ENCODE measurements around the gene CCDC122. TPM values are rescaled to one million over a fixed set of nuclear protein-coding genes. Genes with fewer than 3 reads are reported as not detected.

Gene CCDC122
- total and polyA plus RNA-seq, 2 of the 8 experiments (the other 6 are each of a cell fraction or from before 2014, with no cell fraction given) = 2.9 to 5.8 TPM

- TF ChIP-seq ATF2 (IDR thresholded peaks at IDR 0.05; ENCODE audit: low read length) (no peak), USF2 (IDR thresholded peaks at IDR 0.05; ENCODE audit: low read length) (no peak), EP300 (IDR thresholded peaks at IDR 0.05; ENCODE audit: borderline replicate concordance in 1 of 2, low read depth in 2 of 2, low read length in 2 of 2) (no peak), JUND (IDR thresholded peaks at IDR 0.05; ENCODE audit: low read length) (no peak), MAFK (IDR thresholded peaks at IDR 0.05; ENCODE audit: low read depth, low read length) (no peak), FOSL1 (IDR thresholded peaks at IDR 0.05; ENCODE audit: insufficient read depth, low read depth, low read length) (no peak), SUZ12 (IDR thresholded peaks at IDR 0.05; ENCODE audit: low read length) (no peak), BRCA1 (IDR thresholded peaks at IDR 0.05; ENCODE audit: low read depth, low read length) (no peak), CBX8 (IDR thresholded peaks at IDR 0.05; ENCODE audit: borderline replicate concordance, low read depth, low read length) (no peak), RAD21 (IDR thresholded peaks at IDR 0.05 in 1 of 2, conservative IDR thresholded peaks at IDR 0.05 in 1 of 2; ENCODE audit: low read depth in 2 of 2, low read length in 2 of 2) (no peak; a peak in 1 of 4 replicates), POLR2AphosphoS5 (IDR thresholded peaks at IDR 0.05; ENCODE audit: low read depth, low read length) (no peak), CHD2 (IDR thresholded peaks at IDR 0.05; ENCODE audit: low read length) (no peak), CEBPB (IDR thresholded peaks at IDR 0.05; ENCODE audit: low read depth, low read length) (no peak), SP2 (IDR thresholded peaks at IDR 0.05; ENCODE audit: low read length) (no peak), GABPA (IDR thresholded peaks at IDR 0.05; ENCODE audit: borderline replicate concordance, insufficient read depth, low read length) (no peak), KDM1A (IDR thresholded peaks at IDR 0.05; ENCODE audit: borderline replicate concordance, low read length) (no peak), CREB1 (IDR thresholded peaks at IDR 0.05) (no peak), CHD1 (IDR thresholded peaks at IDR 0.05; ENCODE audit: low read depth, low read length) (no peak), BACH1 (IDR thresholded peaks at IDR 0.05; ENCODE audit: low read length) (no peak), RFX5 (IDR thresholded peaks at IDR 0.05; ENCODE audit: borderline replicate concordance, low read depth, low read length) (no peak), SIN3A (conservative IDR thresholded peaks at IDR 0.05 in 1 of 2, IDR thresholded peaks at IDR 0.05 in 1 of 2; ENCODE audit: low read depth in 1 of 2, low read length in 2 of 2) (0 out of 4 replicates have a peak, but pooled peaks of 1 of the 2 experiments have one; percentile 52), POLR2A (IDR thresholded peaks at IDR 0.05; ENCODE audit: control extremely low read depth in 1 of 2, low read depth in 2 of 2, low read length in 2 of 2) (no peak)
Measured at GRCh38 chr13:43786766-43787517, 92.6 kb downstream of the CCDC122 start, which contains the start of gene ENOX1 (continued).
